GM19438 (cell line): ENCODE data around the gene ASTN2.

ENCODE experiments used
- ATAC-seq: cut with Tn5 transposase; IDR thresholded peaks from one replicate; pipeline ENCODE4 v1.9.1; 2021; ENCODE audit warnings: low read depth; ENCODE audit not compliant: unreplicated experiment

The ASTN2 gene

GRCh38 chr9:117368684-117369230, 46.1 kb downstream of the ASTN2 start:
- no peak for ATAC-seq

- no peak for ATAC-seq
Measured at GRCh38 chr9:117365438-117365837, 49.4 kb downstream of the ASTN2 start.

GRCh38 chr9:117363006-117363405, 51.9 kb downstream of the ASTN2 start:
- no peak for ATAC-seq

DNA sequence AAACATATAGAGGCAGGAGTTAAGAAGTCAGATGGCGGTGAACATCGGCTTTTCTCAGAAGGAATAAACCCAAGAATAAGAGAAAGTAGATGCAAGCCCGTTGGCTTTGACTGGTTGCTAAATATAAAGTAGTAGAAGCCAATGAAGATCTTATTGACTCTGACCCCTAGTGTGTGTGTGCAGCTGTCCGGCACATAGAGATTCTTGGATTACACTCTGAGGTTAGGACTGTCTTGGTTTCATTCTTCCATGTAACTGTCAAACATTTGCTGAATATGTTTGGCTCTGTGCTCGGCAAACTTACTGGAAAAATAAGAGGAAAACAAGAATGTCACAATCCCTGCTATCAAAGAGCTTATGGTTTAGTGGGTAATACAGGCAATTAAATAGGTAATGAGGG, 54.9 kb downstream of the ASTN2 start:
- ATAC-seq = no peak

DNA sequence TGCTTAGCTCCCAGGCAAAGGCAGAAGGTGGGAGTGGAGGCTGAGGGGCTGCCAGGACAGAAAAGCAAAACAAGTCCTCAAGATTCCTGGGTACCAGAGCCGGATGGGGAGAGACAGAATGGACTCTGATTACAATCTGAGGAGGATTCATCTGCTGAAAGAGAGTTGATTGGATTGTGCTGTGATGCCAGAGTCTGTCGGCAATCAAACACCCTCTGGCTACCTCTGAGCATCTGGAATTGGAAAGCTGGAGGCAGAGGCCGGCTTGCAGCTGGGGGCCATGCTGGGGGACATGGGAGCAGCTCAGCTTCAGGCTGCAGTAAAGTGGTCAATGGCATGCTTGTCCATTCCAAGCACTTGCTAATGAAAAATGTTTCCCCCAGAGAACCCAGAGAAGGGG, 59.3 kb downstream of the ASTN2 start:
- no peak for ATAC-seq

DNA sequence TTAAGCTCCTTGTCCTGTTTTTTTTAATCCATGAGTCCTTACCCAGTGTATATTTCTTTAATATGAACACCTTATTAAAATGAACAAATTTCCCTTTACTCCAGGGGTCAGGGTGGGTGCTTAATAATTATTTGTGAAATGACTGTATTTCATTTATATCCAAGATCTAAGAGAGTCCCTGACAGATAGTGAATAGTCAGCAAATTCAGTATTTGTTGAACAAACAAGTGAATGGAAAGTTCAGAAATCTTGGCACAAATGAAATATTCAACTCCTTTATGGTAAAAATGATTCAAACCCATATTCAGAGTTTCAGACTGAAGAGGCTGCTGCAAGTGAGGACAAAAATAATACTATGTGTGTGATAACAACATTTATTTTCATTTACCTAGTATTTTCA, 59.9 kb downstream of the ASTN2 start:
- no peak for ATAC-seq

GRCh38 chr9:117354244-117354847, 60.5 kb downstream of the ASTN2 start:
- ATAC-seq = no peak

DNA sequence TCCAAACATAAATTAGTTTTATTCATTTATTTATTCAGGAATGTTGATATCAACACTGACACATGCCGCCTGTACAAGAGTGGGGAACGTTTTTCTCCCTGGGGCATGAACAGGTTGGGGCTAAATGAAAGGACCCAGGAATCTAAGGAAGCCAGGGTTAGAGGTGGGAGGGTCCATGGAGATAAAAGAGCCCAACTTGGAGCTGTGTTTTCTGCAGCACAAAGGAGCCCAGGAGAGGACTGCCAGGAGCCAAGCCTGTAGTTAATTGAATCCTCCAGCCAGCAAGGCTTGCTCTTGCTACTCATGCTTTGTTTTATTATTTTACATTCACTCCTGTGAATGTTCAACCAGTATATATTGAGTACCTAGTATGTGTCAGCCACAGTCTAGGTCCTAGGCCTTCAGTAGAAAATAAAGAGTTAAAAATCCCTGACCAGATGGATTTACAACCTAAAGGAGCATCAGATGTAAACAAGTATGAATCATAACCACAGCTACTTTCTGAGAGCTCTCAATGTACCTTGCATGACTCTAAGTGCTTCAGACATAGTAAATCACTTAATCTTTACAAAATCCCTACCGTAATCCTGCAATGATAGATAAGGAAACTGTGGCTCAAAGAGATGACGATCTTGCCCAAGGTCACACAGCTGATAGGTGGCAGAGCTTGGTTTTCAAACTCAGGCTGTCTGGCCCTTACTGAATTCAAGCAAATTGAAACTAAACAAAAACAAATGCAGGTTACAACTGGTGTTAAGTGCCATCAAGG, 69.8 kb downstream of the ASTN2 start:
- no peak for ATAC-seq

- ATAC-seq = no peak
Measured at GRCh38 chr9:117343427-117343826, 71.4 kb downstream of the ASTN2 start.

DNA sequence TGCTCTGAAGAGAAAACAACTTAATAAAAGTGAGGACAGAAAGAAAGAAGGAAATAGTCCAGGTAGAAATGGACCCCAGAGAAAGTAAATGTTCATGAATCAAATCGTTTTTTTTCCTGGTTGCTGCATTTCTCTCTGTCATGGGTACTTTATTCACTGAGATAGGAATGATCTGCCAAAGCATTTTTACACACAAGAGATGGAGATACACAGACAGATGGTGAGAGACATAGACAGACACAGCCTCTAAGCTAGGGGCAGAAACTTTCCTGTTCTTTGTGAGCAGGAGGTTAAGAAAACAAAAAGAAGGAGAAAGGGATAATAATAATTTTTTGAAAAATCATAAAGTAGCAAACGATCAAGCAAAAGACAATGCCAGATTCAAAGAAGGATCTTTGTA, 73.7 kb downstream of the ASTN2 start:
- no peak for ATAC-seq

- ATAC-seq = no peak
Measured at GRCh38 chr9:117340422-117340821, 74.4 kb downstream of the ASTN2 start.

GRCh38 chr9:117335837-117336433, 78.9 kb downstream of the ASTN2 start:
- ATAC-seq = no peak

GRCh38 chr9:117334101-117334500, 80.8 kb downstream of the ASTN2 start:
- ATAC-seq = no peak

DNA sequence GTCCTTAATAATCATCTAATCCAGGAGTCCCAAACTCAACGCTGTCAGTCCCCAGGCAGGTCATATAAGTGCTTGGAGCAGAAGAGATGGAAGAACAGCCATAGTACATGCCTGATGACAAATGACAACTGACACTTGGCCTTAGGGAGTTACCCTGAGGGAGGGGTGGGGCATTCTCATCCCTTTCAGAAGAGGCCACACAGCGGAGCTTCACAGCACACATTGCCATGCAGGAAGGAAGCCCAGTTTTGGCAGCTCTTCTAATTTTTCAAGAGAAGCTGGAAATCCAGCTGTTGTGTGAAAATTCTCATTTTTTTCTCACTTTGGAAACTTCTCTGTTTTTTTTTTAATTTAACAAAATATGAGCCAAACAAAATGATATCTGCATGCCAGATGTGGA, 89.0 kb downstream of the ASTN2 start:
- ATAC-seq = no peak

GRCh38 chr9:117325110-117325731, 89.6 kb downstream of the ASTN2 start:
- no peak for ATAC-seq

DNA sequence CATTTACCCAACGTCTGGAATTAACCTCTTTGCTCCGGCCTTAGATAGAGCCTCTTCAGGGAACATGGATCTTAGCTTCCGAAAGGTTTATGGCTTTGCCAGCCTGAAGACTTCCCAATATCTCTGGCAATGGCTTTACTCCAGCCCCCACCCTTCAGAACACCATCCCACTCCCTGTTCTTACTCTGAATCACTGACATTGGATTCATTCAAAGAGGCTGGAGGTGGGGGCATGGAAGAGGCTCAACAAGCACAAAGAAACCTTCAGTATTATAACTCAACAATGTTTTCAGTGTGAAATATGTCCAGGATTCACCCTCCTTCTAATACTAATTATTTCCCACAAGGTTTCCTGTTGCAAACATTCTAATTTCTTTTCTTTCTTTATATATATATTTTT, 91.5 kb downstream of the ASTN2 start:
- ATAC-seq = no peak

GRCh38 chr9:117317192-117317591, 97.7 kb downstream of the ASTN2 start:
- ATAC-seq = no peak

DNA sequence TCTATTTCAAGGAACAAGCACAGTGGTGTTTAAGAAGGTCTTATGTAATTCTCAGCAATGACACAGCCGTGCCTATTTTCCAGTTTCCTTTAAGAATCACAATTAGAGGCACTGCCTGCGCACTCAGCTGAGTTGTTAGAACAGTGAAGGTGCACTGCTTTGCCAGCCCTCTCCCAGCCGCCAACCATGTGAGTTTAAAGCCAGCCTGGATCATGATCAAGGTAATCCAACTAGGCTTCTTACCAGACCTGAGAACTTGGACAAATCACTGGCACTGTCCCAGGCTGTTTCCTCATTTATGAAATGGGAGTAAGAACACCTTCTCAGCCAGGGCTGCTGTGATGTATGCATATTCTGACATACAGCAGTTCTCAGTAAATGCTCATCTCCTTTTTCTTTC, 99.6 kb downstream of the ASTN2 start:
- ATAC-seq = no peak

DNA sequence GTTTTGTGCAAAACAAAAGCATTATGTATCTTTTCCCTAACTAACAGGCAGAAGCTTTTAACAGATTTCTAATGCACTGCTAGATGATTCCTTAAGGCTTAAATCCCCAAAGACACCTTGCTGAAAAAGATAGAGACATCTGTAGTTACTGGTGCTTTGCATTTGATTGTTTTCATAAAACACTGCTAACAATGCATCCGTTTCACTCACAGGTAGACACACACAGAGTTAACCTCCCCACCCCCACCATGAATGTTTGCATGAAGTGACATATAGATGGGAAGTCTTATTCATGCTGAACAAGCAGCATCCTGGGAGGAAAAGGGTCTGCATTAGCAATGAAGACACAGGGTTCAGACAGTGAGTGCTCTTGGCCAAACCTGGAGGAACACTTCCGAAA, 100.9 kb downstream of the ASTN2 start:
- ATAC-seq = no peak

DNA sequence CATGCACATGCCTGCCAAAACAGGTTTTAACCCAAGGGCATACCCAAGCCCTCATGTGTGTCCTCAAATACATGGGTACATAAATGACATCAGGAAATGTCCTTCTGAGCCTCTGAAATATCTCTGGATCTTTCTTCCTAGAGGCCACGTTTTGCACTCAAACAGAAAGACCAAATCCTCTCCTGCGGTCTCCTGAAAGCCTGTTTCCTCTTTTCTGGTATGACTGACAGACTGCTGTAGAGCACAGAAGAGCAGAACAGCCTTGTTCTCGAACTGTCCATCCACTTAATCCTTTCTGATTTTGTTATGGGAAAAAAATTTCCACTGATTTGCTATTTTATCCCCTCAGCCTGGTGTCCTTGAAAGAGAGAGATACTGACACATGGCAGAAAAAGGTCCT, 107.2 kb downstream of the ASTN2 start:
- no peak for ATAC-seq

- ATAC-seq = no peak
Measured at GRCh38 chr9:117306032-117306431, 108.8 kb downstream of the ASTN2 start.
